Measurements from ENCODE around the gene KIAA0232. TPM values are rescaled to one million over a fixed set of nuclear protein-coding genes. Genes with fewer than 3 reads are reported as not detected.

The KIAA0232 gene
- total and polyA plus RNA-seq, 4 donors = 8.9 to 34.4 (median 18.5) TPM

DNA sequence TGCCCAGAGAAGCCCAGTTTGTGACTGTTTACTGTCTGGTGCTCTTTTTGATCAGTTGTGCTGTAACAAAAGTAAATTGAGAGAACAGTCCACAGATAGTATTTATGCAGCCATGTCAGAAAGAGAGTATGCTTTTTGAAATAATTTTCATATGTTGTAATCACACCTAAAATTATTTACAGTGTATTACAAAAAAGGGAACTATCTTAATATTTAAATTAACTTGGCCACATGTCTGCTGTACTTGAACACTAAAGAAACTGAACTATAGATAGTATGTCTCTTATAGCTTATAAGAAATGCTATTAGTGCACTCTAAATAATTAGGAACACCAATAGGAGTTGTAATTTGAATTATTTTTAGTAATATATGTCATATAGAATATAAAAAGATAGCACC is 30.2 kb downstream of the KIAA0232 start:
- Histone ChIP-seq H3K27ac (ENCODE audit: low read depth in 1 of 2, low read length in 2 of 2) (no peak overlapping the region), H3K36me3 (ENCODE audit: control insufficient read depth in 4 of 4, insufficient read depth in 3 of 4, low read depth in 1 of 4, low read length in 3 of 4) (no peaks in the 10 kb centered on the region), H3K9me3 (ENCODE audit: control insufficient read depth in 4 of 4, low read length in 3 of 4) (no peaks in the 10 kb centered on the region), H3K9ac (ENCODE audit: low read depth in 1 of 2, low read length in 2 of 2) (no peak overlapping the region), H3K27me3 (ENCODE audit: control insufficient read depth in 4 of 4, insufficient read depth in 4 of 4, low read length in 3 of 4) (no peaks in the 10 kb centered on the region), H3K4me3 (ENCODE audit: low read depth in 1 of 3, low read length in 3 of 3) (no peak overlapping the region), H3K4me1 (ENCODE audit: control insufficient read depth in 4 of 4, insufficient read depth in 4 of 4, low read length in 3 of 4) (peaks cover 6 to 39% (median 18%) of the 10 kb centered on the region in 4 donors)
- DNase-seq (ENCODE audit: low spot score) = no peak
- TF ChIP-seq FOXA2 (IDR thresholded peaks at IDR 0.05) (no peak), FOXA1 (IDR thresholded peaks at IDR 0.05) (no peak), HNF4G (IDR thresholded peaks at IDR 0.05) (no peak), HNF4A (conservative IDR thresholded peaks at IDR 0.05) (no peak)
- TF ChIP-seq, protein P1, sequence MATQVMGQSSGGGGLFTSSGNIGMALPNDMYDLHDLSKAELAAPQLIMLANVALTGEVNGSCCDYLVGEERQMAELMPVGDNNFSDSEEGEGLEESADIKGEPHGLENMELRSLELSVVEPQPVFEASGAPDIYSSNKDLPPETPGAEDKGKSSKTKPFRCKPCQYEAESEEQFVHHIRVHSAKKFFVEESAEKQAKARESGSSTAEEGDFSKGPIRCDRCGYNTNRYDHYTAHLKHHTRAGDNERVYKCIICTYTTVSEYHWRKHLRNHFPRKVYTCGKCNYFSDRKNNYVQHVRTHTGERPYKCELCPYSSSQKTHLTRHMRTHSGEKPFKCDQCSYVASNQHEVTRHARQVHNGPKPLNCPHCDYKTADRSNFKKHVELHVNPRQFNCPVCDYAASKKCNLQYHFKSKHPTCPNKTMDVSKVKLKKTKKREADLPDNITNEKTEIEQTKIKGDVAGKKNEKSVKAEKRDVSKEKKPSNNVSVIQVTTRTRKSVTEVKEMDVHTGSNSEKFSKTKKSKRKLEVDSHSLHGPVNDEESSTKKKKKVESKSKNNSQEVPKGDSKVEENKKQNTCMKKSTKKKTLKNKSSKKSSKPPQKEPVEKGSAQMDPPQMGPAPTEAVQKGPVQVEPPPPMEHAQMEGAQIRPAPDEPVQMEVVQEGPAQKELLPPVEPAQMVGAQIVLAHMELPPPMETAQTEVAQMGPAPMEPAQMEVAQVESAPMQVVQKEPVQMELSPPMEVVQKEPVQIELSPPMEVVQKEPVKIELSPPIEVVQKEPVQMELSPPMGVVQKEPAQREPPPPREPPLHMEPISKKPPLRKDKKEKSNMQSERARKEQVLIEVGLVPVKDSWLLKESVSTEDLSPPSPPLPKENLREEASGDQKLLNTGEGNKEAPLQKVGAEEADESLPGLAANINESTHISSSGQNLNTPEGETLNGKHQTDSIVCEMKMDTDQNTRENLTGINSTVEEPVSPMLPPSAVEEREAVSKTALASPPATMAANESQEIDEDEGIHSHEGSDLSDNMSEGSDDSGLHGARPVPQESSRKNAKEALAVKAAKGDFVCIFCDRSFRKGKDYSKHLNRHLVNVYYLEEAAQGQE (IDR thresholded peaks at IDR 0.05) = no peak
- TF ChIP-seq, protein P2, sequence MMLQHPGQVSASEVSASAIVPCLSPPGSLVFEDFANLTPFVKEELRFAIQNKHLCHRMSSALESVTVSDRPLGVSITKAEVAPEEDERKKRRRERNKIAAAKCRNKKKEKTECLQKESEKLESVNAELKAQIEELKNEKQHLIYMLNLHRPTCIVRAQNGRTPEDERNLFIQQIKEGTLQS (IDR thresholded peaks at IDR 0.05) = no peak

DNA sequence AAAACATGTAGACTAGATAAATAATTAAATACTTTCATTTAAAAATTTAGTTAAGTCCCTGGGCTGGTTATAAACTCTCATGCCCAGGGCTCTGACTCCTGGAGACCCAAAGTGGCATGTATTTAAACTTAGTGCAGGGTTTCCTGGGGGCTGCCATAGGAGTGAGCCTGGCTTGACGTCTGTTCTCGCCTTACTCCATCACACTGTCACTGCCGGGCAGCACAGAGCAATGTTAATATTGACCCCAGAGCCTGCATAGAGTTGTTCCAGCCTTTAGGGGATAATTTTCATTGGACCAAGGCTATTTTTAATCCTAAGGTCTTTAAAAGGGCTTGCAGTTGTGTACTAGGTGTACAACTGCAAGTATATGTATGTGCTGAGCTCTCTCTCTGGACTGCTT is 31.2 kb downstream of the KIAA0232 start:
- TF ChIP-seq HNF4G (IDR thresholded peaks at IDR 0.05) (no peak), GABPA (IDR thresholded peaks at IDR 0.05 in 1 of 2, conservative IDR thresholded peaks at IDR 0.05 in 1 of 2) (no peak), TAF1 (conservative IDR thresholded peaks at IDR 0.05) (no peak), RAD21 (IDR thresholded peaks at IDR 0.05) (no peak), SP1 (IDR thresholded peaks at IDR 0.05) (no peak), JUND (IDR thresholded peaks at IDR 0.05) (no peak), YY1 (IDR thresholded peaks at IDR 0.05) (no peak), EGR1 (IDR thresholded peaks at IDR 0.05; ENCODE audit: low read depth in 2 of 2) (no peak), HNF4A (conservative IDR thresholded peaks at IDR 0.05) (no peak), RXRA (IDR thresholded peaks at IDR 0.05) (no peak), FOXA2 (IDR thresholded peaks at IDR 0.05) (no peak), NR2F2 (IDR thresholded peaks at IDR 0.05) (no peak), FOXA1 (IDR thresholded peaks at IDR 0.05) (no peak)
- TF ChIP-seq, protein P2 (IDR thresholded peaks at IDR 0.05) = no peak
- TF ChIP-seq, protein P3, sequence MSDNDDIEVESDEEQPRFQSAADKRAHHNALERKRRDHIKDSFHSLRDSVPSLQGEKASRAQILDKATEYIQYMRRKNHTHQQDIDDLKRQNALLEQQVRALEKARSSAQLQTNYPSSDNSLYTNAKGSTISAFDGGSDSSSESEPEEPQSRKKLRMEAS (IDR thresholded peaks at IDR 0.05) = no peak
- TF ChIP-seq, protein P4, sequence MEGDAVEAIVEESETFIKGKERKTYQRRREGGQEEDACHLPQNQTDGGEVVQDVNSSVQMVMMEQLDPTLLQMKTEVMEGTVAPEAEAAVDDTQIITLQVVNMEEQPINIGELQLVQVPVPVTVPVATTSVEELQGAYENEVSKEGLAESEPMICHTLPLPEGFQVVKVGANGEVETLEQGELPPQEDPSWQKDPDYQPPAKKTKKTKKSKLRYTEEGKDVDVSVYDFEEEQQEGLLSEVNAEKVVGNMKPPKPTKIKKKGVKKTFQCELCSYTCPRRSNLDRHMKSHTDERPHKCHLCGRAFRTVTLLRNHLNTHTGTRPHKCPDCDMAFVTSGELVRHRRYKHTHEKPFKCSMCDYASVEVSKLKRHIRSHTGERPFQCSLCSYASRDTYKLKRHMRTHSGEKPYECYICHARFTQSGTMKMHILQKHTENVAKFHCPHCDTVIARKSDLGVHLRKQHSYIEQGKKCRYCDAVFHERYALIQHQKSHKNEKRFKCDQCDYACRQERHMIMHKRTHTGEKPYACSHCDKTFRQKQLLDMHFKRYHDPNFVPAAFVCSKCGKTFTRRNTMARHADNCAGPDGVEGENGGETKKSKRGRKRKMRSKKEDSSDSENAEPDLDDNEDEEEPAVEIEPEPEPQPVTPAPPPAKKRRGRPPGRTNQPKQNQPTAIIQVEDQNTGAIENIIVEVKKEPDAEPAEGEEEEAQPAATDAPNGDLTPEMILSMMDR (IDR thresholded peaks at IDR 0.05; ENCODE audit: low read depth, low read length, missing input control) = no peak
- TF ChIP-seq, protein P5, sequence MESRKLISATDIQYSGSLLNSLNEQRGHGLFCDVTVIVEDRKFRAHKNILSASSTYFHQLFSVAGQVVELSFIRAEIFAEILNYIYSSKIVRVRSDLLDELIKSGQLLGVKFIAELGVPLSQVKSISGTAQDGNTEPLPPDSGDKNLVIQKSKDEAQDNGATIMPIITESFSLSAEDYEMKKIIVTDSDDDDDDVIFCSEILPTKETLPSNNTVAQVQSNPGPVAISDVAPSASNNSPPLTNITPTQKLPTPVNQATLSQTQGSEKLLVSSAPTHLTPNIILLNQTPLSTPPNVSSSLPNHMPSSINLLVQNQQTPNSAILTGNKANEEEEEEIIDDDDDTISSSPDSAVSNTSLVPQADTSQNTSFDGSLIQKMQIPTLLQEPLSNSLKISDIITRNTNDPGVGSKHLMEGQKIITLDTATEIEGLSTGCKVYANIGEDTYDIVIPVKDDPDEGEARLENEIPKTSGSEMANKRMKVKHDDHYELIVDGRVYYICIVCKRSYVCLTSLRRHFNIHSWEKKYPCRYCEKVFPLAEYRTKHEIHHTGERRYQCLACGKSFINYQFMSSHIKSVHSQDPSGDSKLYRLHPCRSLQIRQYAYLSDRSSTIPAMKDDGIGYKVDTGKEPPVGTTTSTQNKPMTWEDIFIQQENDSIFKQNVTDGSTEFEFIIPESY (IDR thresholded peaks at IDR 0.05) = no peak
- no peaks in the 10 kb centered on the region for H3K36me3 ChIP-seq (ENCODE audit: control insufficient read depth in 4 of 4, insufficient read depth in 3 of 4, low read depth in 1 of 4, low read length in 3 of 4)
- WGBS = 69% methylated on average over 3 of the region's 3 CpGs
- no peaks in the 10 kb centered on the region for H3K9me3 ChIP-seq (ENCODE audit: control insufficient read depth in 4 of 4, low read length in 3 of 4)
- no peak overlapping the region for H3K27ac ChIP-seq (ENCODE audit: low read depth in 1 of 2, low read length in 2 of 2)
- peaks cover 6 to 39% (median 18%) of the 10 kb centered on the region in 4 donors for H3K4me1 ChIP-seq (ENCODE audit: control insufficient read depth in 4 of 4, insufficient read depth in 4 of 4, low read length in 3 of 4)
- DNase-seq (ENCODE audit: low spot score) = no peak
- no peak overlapping the region for H3K9ac ChIP-seq (ENCODE audit: low read depth in 1 of 2, low read length in 2 of 2)
- H3K27me3 ChIP-seq (ENCODE audit: control insufficient read depth in 4 of 4, insufficient read depth in 4 of 4, low read length in 3 of 4) = no peaks in the 10 kb centered on the region
- H3K4me3 ChIP-seq (ENCODE audit: low read depth in 1 of 3, low read length in 3 of 3) = no peak overlapping the region
